NCI-H2029 treated with DMSO at 0.1 percent for 48 hours (cell line): ENCODE measurements around the gene ZNF419.
"Not testable (repeated sequence)": the region's sequence is repeated elsewhere in the genome, so short reads cannot be mapped to it uniquely, and the experiment has no call there.

ENCODE experiments used
- DNase-seq: peaks from one replicate; lab custom pipeline; 2025; lab: John Stamatoyannopoulos, UW

ZNF419 gene

DNA sequence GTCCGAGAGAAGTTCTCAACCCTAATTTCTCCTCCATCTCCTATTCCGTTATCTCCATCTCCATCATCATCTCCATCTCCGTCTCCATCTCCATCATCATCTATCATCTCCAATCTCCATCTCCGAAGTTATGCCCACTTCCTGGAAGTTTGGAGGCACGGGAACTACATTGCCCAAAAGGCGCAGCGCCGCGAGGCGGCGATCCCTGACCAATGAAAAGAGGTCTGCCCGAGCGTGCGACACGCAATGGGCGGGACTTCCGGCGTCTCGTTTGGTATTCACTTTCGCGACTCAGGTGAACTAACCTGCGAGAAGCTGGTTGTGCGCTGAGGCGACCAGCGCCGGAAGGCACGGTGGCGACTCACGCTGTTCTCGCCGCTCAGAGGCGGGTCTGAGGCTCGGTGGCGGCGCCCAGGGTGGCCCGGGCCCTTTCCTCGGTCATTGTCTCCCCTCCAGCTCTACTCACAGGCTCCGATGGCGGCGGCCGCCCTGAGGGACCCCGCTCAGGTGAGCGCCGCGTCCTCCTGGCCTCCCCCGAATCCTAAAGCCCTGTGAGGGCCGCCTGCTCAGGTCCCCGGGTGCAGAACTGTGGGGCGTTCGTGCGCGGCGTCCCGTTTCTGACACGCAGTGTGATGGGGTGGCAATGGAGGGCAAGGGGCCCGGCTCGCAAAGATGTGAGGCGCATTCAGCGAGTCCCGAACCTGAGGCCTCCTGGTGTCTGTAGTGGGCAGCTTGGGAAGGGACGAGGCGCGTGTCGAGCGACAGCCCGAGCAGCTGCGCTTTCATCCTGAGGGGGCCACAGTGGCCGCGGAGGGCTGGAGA lies at the start of gene ZNF419:
ZNF419 (plus strand) TSS at position 274 of the 822 bp plus-strand sequence; CDS start at position 475, 201 bp downstream.
- peak; percentile 41 for DNase-seq

DNA sequence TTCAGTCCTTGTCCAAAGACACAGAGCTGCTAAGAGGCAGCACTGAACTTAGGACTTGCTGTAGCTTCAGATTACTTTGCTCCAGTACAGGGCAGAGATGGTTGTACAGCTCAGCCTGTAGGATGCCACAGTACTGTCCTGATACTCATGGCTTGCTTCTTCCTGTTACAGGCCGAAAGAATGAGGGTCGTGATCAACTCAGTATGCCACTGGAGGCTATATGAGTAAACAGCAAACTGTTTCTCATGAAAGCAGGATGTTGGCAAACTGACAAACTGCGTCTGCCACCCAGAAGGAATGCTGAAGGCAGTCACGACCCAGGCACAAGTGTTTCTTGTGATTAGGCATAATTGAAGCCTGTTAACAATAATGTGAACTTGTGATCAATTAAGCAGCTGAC lies 49.6 kb upstream of the ZNF419 start:
- DNase-seq, result no peak

DNA sequence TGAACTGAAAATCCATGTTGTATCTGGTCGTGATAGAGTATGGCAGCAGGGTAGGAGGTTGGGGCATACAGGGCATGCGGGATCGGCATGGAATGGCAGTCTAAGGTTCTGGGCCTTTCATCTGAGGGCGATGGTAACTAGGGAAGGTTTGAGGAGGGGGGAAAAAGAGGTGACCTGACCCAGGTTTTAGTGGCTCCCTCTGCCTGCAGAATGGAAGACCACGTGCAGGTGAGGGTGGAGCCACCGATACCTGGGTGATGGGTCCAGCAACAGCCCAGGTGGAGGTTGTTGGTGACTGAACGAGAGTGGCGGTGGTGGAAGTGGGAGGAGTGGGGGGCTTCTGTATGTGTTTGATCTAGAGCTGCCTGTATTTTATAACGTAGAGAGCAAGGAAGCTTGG lies 48.6 kb upstream of the ZNF419 start:
- no peak for DNase-seq

DNA sequence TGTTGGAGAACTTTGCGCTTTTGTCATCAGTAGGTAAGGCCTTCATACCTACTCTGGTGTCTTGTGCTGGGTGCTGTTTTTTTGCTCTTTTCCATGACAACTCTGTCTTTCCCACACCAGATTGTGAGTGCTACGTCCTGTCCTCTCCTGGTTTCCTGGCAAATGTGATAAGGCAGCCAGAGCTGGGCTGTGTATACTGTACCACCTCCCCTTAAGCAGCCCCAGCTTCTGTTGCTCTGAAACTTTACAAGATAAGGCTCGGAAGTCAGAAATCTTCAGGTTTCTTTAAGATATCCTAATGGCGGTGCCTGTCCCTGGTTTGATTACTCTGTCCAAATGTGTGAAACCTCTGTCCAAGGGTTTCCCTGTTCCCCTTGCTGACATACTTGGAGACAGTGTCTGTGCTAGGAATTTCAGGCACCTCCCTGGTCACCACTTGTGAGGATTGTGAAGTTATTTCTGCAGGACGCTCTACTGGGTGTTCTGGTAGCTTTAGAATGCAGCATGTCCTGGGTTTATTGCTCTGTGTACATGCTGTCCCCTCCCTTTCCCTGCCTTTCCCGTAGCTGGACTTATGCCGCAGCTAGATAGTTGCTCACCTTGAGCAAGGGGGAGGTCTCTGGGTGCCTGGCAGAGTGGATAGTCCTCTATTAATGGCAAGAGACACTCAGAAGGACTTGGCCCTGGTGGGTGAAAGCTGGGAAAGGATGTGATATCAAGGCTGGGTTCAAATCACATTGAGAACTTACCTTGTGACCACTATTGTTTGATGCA lies 45.4 kb upstream of the ZNF419 start:
- DNase-seq, result no peak

DNA sequence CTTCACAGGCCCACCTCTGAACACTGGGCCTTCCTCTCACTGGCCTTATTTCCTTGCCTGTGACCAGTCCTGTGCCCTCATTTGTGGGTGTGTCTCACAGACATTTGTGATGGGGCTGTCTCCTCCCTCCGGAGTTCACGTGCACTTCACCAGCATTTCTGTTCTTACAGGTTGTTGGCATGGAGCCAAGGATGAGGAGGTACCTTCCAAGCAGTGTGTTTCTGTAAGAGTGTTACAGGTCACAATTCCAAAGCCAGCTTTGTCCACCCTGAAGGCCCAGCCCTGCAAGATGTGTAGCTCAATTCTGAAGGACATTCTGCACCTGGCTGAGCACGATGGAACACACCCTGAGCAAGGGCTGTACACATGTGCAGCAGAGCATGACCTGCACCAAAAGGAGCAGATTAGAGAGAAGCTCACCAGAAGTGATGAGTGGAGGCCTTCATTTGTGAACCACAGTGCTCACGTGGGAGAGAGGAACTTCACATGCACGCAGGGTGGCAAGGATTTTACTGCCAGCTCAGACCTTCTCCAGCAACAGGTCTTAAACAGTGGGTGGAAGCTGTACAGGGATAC lies 44.3 kb upstream of the ZNF419 start:
- DNase-seq, result no peak

DNA sequence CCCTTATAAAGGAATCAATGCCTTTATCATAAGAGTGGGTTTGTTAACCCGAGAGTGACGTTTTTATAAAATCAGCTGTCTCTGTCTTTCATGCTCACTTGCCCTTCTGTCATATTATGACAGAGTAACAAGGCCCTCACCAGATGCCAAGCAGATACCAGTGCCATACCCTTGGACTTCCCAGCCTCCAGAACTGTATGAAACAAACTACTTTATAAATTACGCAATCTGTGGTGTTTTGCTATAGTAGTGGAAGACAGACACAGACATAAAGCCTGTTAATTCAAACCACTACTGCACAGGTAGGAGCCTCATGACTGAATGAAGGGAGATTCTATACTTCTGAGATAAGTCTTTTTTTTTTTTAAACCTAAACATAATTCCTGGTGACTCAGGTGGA lies 35.2 kb upstream of the ZNF419 start:
- no peak for DNase-seq

DNA sequence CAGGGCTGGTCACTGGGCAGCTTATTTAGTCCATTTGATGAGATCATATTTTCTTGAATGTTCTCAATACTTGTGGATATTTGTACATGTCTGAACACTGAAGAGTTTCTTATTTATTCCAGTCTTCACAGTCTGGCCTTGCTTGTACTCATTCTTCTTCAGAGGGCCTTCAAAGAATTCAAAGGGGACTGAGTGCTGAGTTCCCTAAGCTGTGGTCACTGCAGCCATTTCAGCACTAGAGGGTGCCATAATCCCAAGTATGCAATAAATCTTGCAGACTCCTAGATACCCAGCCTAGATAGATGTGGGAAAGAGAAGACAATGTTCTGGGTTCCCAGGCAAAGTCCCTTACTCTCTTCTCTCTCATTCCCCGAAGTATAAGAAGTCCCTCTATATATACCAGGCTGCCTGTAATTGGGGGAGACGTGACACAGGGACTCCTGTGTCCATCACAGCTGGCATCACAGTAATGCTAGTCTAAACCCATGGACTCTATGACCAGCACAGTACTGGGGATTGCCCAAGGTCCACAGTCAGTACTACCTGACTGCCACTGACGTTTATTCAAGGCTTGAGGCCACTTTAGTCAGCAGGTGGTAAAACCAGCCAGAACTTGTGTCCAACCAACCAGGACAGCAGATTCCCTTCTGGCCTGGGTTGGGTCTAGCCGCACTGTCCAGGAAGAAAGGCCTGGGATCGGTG lies 21.7 kb upstream of the ZNF419 start:
- DNase-seq, result no peak

DNA sequence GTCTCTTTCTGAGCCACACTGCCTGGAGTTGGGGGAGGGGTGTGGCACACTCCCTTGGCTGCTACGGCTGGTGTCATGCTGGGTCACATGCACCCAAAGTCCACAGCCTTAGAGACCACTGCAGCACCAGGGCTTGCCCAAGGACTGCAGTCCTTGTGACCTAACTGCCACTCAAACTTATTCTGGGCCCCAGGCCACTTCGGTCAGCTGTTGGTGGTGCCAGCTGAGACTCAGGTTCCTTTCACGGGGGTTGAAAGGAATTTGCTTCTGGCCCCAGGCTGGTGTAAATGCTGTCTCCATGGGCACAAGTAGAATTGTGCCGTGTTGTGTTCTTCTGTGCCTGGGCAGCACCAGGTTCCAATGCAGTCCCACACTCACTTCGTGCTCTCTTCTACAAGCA lies 21.1 kb upstream of the ZNF419 start:
- DNase-seq, result no peak

DNA sequence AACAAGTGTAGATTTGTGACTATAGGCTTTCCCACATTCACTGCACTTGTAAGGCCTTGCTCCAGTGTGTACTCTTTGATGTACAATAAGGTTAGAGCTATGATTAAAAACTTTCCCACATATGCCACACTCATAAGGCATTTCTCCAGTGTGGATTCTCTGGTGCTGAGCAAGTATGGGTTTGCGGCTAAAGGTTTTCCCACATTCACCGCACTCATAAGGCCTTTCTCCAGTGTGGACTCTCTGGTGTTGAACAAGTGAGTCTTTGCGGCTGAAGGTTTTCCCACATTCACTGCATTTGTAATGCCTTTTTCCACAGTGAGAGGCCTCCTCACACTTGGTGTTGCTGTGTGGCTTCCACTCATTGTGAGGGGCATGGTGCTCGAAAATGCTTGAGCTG lies 13.9 kb upstream of the ZNF419 start:
- no peak for DNase-seq

DNA sequence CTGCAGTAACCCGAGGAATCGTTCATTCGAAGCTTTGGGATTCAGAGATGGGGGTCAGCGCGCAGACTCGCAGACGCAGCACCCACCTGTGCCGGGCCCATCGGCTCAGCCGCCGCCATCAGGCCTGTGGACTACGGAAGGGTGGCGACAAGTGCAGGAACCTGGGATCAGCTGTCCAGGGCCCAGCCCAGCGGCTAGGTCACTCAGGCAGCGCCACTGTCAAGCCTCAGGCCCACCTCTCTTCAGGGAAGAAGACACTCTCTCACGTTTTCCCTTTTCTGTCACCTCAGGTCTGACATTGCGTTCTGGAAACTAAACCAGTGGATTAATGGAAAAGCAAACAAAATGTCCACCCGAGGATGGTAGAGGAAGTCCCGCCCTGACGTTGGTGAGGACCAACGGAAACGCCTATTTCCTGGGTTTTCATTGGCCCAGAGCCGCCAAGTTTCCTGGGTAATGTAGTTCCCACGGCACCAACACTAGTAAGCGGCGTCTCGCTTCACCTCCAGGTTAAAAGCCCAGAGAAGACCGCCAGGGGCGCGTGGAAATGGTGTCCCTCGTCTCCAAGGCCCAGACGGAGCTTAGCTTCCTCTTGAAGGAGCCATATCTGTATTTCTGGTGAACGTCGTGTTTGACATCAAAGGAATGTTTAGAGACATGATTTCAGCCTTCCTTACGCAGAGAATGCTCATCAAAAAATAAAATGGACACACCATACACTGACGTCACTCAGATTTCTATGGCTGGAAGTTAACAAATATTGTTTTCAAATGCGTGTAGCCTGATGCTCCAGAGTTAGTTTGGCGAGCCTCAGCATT lies 10.2 kb upstream of the ZNF419 start, which contains the start of gene ZNF772:
ZNF772 (minus strand) TSS at position 376 of the 818 bp plus-strand sequence; CDS start at position 119, 257 bp downstream.
- DNase-seq, result peak; percentile 77

DNA sequence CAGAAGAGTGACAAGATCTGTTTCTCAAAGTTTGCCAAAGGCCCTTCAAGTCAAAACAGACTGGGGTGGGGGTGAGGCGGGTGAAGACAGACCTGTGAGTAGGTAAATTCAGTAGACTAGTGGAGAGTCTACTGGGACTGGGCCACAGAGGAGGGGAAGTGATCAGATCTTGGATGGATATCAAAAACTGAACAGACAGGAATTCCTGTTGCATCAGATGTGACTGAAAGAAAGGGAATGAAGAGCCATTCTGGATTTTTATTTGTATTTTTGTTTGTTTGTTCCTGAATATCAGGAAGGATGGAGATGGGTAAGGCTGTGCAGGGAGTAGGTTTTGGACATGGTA lies 722 bp downstream of the ZNF419 start:
- DNase-seq, result not testable (repeated sequence)

DNA sequence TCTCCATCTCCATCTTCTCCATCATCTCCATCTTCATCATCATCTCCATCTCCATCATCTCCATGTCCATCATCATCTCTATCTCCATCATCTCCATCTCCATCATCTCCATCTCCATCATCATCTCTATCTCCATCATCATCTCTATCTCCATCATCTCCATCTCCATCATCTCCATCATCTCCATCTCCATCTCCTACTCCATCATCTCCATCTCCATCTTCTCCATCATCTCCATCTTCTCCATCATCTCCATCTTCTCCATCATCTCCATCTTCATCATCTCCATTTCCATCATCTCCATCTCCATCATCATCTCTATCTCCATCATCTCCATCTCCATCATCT lies 11.8 kb downstream of the ZNF419 start:
- DNase-seq, result not testable (repeated sequence)

DNA sequence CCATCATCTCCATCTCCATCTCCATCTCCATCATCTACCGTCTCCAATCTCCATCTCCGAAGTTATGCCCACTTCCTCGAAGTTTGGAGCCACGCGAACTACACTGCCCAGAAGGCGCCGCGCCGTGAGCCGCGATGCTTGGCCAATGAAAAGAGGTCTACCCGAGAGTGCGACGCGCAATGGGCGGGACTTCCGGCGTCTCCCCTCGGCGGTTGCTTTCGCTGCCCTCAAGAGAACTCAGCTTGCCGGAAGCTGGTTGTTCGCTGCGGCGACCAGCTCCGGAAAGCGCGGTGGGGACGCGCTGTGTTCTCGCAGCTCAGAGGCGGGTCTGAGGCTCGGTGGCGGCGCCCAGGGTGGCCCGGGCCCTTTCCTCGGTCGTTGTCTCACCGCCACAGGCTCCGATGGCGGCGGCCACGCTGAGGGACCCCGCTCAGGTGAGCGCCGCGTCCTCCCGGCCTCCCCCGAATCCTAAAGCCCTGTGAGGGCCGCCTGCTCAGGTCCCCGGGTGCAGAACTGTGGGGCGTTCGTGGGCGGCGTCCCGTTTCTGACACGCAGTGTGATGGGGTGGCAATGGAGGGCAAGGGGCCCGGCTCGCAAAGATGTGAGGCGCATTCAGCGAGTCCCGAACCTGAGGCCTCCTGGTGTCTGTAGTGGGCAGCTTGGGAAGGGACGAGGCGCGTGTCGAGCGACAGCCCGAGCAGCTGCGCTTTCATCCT lies 12.3 kb downstream of the ZNF419 start, which contains the start of gene ZNF773:
ZNF773 (plus strand) TSS at position 259 of the 716 bp plus-strand sequence; CDS start at position 402, 143 bp downstream.
- peak; percentile 57 for DNase-seq

DNA sequence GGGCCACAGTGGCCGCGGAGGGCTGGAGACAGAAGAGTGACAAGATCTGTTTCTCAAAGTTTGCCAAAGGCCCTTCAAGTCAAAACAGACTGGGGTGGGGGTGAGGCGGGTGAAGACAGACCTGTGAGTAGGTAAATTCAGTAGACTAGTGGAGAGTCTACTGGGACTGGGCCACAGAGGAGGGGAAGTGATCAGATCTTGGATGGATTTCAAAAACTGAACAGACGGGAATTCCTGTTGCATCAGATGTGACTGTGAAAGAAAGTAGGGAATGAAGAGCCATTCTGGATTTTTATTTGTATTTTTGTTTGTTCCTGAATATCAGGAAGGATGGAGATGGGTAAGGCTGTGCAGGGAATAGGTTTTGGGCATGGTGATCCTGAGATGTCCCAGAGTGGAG lies 12.8 kb downstream of the ZNF419 start:
- not testable (repeated sequence) for DNase-seq

DNA sequence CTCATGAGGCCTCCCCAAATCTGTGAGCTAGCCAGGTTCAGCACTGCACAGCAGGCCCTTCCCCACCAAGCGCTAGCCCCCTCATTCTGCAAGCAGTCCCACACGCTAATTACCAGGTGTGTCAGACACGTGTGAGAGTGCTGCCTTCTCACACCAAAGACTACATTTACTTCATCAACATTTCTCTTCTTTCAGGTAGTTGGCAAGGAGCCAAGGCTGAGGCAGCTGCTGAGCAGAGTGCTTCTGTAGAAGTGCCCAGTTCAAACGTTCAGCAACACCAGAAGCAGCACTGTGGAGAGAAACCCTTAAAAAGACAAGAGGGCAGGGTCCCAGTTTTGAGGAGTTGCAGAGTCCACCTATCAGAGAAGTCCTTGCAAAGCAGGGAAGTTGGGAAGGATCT lies 18.6 kb downstream of the ZNF419 start:
- no peak for DNase-seq

DNA sequence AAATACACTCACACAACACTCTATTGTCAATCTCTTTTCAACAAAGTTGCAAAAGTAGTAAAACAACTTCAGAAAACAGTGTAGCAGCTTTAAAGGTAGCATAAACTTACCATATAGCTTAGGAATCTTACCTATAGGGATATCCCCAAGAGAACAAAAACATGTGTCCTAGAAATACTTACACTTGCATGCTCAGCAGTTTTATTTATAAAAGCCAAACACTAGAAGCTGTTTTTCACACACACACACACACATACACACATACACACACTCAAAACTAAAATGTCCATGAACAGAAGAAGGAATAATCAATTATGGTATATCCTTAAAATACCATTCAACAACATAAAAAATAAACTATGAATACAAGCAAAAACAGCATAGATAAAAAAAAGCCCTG lies 23.9 kb downstream of the ZNF419 start:
- DNase-seq, result no peak

DNA sequence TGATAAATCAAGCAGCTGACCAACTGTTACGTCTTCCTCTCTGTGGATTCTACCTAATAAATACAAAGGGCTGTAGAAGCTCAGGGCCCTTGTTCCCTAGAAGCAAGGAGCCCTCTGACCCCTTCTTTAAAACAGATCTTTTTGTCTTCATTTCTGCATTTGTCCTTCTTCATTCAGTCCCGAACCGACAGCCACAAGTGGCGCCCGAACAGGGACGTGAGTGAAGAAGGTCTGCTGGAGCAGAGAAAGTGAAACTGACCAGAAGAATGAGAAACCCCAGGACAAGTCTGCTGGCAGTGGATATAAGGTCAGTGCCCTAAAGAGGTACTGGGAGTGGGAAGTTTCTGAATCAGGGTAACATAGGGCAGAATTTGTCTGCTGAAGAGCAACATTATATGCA lies 25.3 kb downstream of the ZNF419 start:
- no peak for DNase-seq

DNA sequence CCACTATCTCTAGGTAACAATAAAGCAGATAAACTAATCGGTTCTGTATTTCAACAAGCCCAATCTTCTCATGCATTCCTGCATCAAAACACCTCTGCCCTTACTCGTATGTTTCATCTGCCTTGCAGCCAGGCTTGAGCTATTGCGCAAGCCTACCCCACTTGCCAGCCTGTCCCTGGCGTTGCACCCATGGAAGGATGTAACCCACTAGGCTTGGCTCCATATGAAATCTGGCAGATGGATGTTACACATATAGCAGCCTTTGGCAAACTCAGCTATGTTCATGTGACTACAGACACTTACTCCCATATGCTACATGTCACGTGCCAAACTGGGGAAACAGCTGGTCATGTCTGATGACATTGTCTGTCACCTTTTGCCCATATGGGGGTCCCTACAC lies 27.7 kb downstream of the ZNF419 start:
- DNase-seq, result no peak

DNA sequence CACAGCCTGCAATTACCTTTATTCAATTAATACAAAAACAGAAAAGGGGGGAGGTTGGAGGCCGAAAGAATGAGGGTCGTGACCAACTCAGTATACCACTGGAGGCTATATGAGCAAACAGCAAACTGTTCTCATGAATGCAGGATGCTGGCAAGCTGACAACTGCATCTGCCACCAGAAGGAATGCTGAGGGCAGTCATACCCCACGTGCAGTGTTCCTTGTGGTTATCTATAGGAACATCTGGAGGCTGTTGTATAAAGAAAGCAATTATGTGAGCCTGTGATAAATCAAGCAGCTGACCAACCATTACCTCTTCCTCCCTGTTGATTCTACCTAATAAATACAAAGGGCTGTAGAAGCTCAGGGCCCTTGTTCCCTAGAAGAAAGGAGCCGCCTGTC lies 30.5 kb downstream of the ZNF419 start:
- DNase-seq, result not testable (repeated sequence)

DNA sequence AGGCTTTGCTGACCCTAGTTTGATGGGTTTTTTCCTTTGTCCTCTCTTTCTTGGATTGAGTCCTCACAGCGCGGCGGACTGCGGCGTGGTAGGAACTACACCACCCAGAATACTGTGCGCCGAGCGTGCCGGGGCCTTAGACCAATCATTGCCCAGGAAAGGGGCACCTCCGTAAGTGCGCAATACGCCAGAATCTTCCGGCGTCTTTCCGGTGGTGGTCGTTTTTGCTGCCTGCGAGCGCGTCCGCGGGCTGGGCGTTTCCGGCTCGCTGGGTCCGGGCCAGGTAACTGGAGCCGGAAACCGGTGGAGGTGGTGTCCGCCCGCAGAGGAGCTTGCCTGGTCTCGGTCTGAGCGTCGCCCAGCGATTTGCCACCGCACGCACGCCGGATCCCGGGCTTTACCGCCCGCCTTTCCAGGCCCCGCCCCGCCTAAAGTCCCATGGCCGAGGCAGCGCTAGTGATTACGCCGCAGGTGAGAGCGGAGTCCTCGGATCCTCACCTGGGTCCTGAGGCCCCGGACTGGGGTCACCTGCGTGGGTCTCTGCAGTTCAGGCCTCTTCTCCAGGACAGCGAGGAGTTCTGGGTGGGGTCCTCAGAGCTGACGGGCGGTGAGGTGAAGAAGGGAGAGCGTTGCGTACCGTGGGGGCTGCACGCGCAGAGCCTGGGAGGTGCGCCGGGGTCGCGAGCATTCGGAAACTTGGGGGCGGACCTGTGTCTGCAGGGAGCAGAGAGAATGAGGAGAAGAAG lies 39.8 kb downstream of the ZNF419 start, which contains the start of gene ZNF549:
ZNF549 (plus strand) TSS at position 221 of the 746 bp plus-strand sequence; CDS start at position 439, 218 bp downstream.
- DNase-seq, result peak; percentile 71
